ENCODE results near the gene RAB33B.
"Not testable (repeated sequence)": the region's sequence is repeated elsewhere in the genome, so short reads cannot be mapped to it uniquely, and the experiment has no call there.

RAB33B gene

GRCh38 chr4:139458999-139459398, 5.1 kb downstream of the RAB33B start:
- CTCF ChIA-PET, result no interaction called here
- no peak for DNase-seq (ENCODE audit: extremely low spot score)
- no peak for TF ChIP-seq SUZ12 (IDR thresholded peaks at IDR 0.05)
- TF ChIP-seq, protein P1, sequence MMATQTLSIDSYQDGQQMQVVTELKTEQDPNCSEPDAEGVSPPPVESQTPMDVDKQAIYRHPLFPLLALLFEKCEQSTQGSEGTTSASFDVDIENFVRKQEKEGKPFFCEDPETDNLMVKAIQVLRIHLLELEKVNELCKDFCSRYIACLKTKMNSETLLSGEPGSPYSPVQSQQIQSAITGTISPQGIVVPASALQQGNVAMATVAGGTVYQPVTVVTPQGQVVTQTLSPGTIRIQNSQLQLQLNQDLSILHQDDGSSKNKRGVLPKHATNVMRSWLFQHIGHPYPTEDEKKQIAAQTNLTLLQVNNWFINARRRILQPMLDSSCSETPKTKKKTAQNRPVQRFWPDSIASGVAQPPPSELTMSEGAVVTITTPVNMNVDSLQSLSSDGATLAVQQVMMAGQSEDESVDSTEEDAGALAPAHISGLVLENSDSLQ (IDR thresholded peaks at IDR 0.05), result no peak
- TF ChIP-seq SP1 (IDR thresholded peaks at IDR 0.05), result no peak
- no peak for TF ChIP-seq L3MBTL2 (conservative IDR thresholded peaks at IDR 0.05)
- TF ChIP-seq ARNT (IDR thresholded peaks at IDR 0.05), result no peak
- TF ChIP-seq HDGF (IDR thresholded peaks at IDR 0.05; ENCODE audit: borderline replicate concordance), result no peak
- TF ChIP-seq NFRKB (IDR thresholded peaks at IDR 0.05), result no peak
- no peak for TF ChIP-seq LEF1 (IDR thresholded peaks at IDR 0.05; ENCODE audit: borderline replicate concordance)
- no peak for TF ChIP-seq TARDBP (IDR thresholded peaks at IDR 0.05)
- no peak for TF ChIP-seq BHLHE40 (IDR thresholded peaks at IDR 0.05; ENCODE audit: borderline replicate concordance)
- POLR2A ChIA-PET, result no interaction called here

- CTCF ChIA-PET, result interaction anchor here (0.6 kb wide), 2 partner anchors 49 to 447 kb away, joined by 3 read pairs; no protein-coding TSS in a partner anchor
- POLR2A ChIA-PET, result no interaction called here
- no peak for TF ChIP-seq FOXM1 (IDR thresholded peaks at IDR 0.05; ENCODE audit: borderline replicate concordance)
- TF ChIP-seq FOXA1 (IDR thresholded peaks at IDR 0.05), result no peak
- TF ChIP-seq, protein P1 (IDR thresholded peaks at IDR 0.05), result no peak
- TF ChIP-seq FOXK2 (IDR thresholded peaks at IDR 0.05), result no peak
- TF ChIP-seq NFRKB (IDR thresholded peaks at IDR 0.05), result no peak
- no peak for TF ChIP-seq LEF1 (IDR thresholded peaks at IDR 0.05; ENCODE audit: borderline replicate concordance)
- no peak for TF ChIP-seq CTBP1 (IDR thresholded peaks at IDR 0.05; ENCODE audit: borderline replicate concordance)
- TF ChIP-seq ELF4 (IDR thresholded peaks at IDR 0.05), result no peak
- no peak for TF ChIP-seq HDGF (IDR thresholded peaks at IDR 0.05; ENCODE audit: borderline replicate concordance)
- TF ChIP-seq L3MBTL2 (conservative IDR thresholded peaks at IDR 0.05), result no peak
- TF ChIP-seq SUZ12 (IDR thresholded peaks at IDR 0.05), result no peak
- no peak for TF ChIP-seq BHLHE40 (IDR thresholded peaks at IDR 0.05; ENCODE audit: borderline replicate concordance)
- TF ChIP-seq SP1 (IDR thresholded peaks at IDR 0.05), result no peak
- TF ChIP-seq ZNF384 (IDR thresholded peaks at IDR 0.05), result no peak
These were observed 6.6 kb downstream of the RAB33B start for GRCh38 chr4:139460565-139460964.

GRCh38 chr4:139461022-139461628, 7.2 kb downstream of the RAB33B start:
- POLR2A ChIA-PET, result interaction anchor here (1.3 kb wide), 1 partner anchor 160 kb away, joined by 3 read pairs; the partner anchor contains the start of gene NAA15
- TF ChIP-seq FOXA1 (IDR thresholded peaks at IDR 0.05) (no peak), CTBP1 (IDR thresholded peaks at IDR 0.05; ENCODE audit: borderline replicate concordance) (no peak), ELF4 (IDR thresholded peaks at IDR 0.05) (no peak), ARNT (IDR thresholded peaks at IDR 0.05) (no peak), FOXK2 (IDR thresholded peaks at IDR 0.05) (no peak), SP1 (IDR thresholded peaks at IDR 0.05) (no peak), TARDBP (IDR thresholded peaks at IDR 0.05) (no peak), SUZ12 (IDR thresholded peaks at IDR 0.05) (no peak), L3MBTL2 (conservative IDR thresholded peaks at IDR 0.05) (no peak), HDGF (IDR thresholded peaks at IDR 0.05; ENCODE audit: borderline replicate concordance) (no peak), FOXM1 (IDR thresholded peaks at IDR 0.05; ENCODE audit: borderline replicate concordance) (no peak), ZNF384 (IDR thresholded peaks at IDR 0.05) (no peak), NFRKB (IDR thresholded peaks at IDR 0.05) (no peak), BHLHE40 (IDR thresholded peaks at IDR 0.05; ENCODE audit: borderline replicate concordance) (no peak), LEF1 (IDR thresholded peaks at IDR 0.05; ENCODE audit: borderline replicate concordance) (no peak)
- TF ChIP-seq, protein P1 (IDR thresholded peaks at IDR 0.05), result no peak
- no peak for DNase-seq (ENCODE audit: extremely low spot score)
- CTCF ChIA-PET, result interaction anchor here (0.6 kb wide), 1 partner anchor 48 kb away, joined by 3 read pairs; no protein-coding TSS in a partner anchor

More at GRCh38 chr4:139460565-139460964, 6.6 kb downstream of the RAB33B start:
- DNase-seq (ENCODE audit: extremely low spot score), result no peak

DNA sequence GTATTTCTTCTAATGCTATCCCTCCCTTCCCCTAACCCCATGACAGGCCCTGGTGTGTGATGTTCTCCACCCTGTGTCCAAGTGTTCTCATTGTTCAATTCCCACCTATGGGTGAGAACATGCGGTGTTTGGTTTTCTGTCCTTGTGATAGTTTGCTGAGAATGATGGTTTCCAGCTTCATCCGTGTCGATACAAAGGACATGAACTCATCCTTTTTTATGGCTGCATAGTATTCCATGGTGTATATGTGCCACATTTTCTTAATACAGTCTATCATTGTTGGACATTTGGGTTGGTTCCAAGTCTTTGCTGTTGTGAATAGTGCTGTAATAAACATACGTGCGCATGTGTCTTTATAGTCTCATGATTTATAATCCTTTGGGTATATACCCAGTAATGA, 10.6 kb downstream of the RAB33B start:
- CTCF ChIA-PET, result not testable (repeated sequence)

DNA sequence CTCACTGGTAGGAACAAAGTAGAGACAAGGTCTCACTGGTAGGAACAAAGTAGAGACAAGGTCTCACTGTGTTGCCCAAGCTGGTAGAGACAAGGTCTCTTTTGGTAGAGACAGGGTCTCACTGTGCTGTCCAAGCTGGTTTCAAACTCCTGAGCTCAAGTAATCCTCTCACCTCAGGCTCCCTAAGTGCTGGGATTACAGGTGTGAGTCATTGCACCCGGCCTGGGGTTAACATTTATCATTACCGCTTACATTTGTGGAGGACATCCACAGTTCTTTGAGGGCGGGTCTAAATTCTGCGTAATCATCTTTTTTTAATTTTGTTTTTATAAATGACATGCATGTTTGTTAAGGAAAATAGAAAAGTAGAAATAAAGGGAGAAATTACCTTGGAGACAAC, 12.0 kb downstream of the RAB33B start:
- ChIA-PET POLR2A (no interaction called here), CTCF (interaction anchor here (0.6 to 0.7 kb wide), 2 partner anchors 189 to 442 kb away, joined by 3 read pairs; no protein-coding TSS in a partner anchor)
- DNase-seq (ENCODE audit: extremely low spot score), result no peak
- no peak for TF ChIP-seq ELF4 (IDR thresholded peaks at IDR 0.05)
- no peak for TF ChIP-seq ARNT (IDR thresholded peaks at IDR 0.05)
- TF ChIP-seq ZNF384 (IDR thresholded peaks at IDR 0.05), result no peak
- TF ChIP-seq SP1 (IDR thresholded peaks at IDR 0.05), result no peak
- TF ChIP-seq BHLHE40 (IDR thresholded peaks at IDR 0.05; ENCODE audit: borderline replicate concordance), result no peak
- TF ChIP-seq SUZ12 (IDR thresholded peaks at IDR 0.05), result no peak

More for the DNA sequence above, 10.6 kb downstream of the RAB33B start:
- POLR2A ChIA-PET; DNase-seq (ENCODE audit: extremely low spot score): not testable (repeated sequence)

GRCh38 chr4:139468756-139469155, 14.8 kb downstream of the RAB33B start:
- POLR2A ChIA-PET; DNase-seq (ENCODE audit: extremely low spot score): not testable (repeated sequence)
- CTCF ChIA-PET, result interaction anchor here (1.0 kb wide), 1 partner anchor 11 kb away, joined by 3 read pairs; no protein-coding TSS in a partner anchor

GRCh38 chr4:139469216-139469615, 15.3 kb downstream of the RAB33B start:
- DNase-seq (ENCODE audit: extremely low spot score), result no peak
- POLR2A ChIA-PET, result no interaction called here
- CTCF ChIA-PET, result interaction anchor here (1.0 kb wide), 1 partner anchor 12 kb away, joined by 3 read pairs; no protein-coding TSS in a partner anchor
- TF ChIP-seq HDGF (IDR thresholded peaks at IDR 0.05; ENCODE audit: borderline replicate concordance), result no peak
- TF ChIP-seq FOXA1 (IDR thresholded peaks at IDR 0.05), result no peak
- no peak for TF ChIP-seq ELF4 (IDR thresholded peaks at IDR 0.05)
- no peak for TF ChIP-seq SUZ12 (IDR thresholded peaks at IDR 0.05)
- TF ChIP-seq ZNF384 (IDR thresholded peaks at IDR 0.05), result no peak
- TF ChIP-seq CTBP1 (IDR thresholded peaks at IDR 0.05; ENCODE audit: borderline replicate concordance), result no peak
- TF ChIP-seq, protein P1 (IDR thresholded peaks at IDR 0.05), result no peak
- no peak for TF ChIP-seq NFRKB (IDR thresholded peaks at IDR 0.05)
- no peak for TF ChIP-seq TARDBP (IDR thresholded peaks at IDR 0.05)
- TF ChIP-seq LEF1 (IDR thresholded peaks at IDR 0.05; ENCODE audit: borderline replicate concordance), result no peak
- TF ChIP-seq BHLHE40 (IDR thresholded peaks at IDR 0.05; ENCODE audit: borderline replicate concordance), result no peak
- no peak for TF ChIP-seq SP1 (IDR thresholded peaks at IDR 0.05)
- TF ChIP-seq FOXK2 (IDR thresholded peaks at IDR 0.05), result no peak
- no peak for TF ChIP-seq L3MBTL2 (conservative IDR thresholded peaks at IDR 0.05)

All from HEK293T (cell line).